HG02678 (cell line): Measurements from ENCODE around the gene PARP9.
"Not testable (repeated sequence)": the region's sequence is repeated elsewhere in the genome, so short reads cannot be mapped to it uniquely, and the experiment has no call there.

Source experiments
- ATAC-seq: cut with Tn5 transposase; IDR thresholded peaks from one replicate; pipeline ENCODE4 v1.9.1; 2021; ENCODE audit warnings: mild to moderate bottlenecking, moderate library complexity; ENCODE audit not compliant: unreplicated experiment

The PARP9 gene

DNA sequence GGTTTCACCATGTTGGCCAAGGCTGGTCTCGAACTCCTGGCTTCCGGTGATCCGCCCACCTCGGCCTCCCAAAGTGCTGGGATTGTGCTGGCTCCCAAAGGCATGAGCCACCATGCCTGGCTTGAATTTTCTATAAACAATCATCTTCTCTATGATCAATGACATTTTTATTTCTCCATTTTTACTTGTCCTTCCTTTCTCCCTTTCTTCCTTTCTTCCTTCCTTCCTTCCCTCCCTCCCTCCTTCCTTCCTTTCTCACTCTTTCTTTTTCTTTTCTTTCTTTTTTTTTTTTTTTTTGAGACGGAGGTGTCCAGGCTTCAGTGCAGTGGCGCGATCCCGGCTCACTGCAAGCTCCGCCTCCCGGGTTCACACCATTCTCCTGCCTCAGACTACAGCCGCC, 40.8 kb downstream of the PARP9 start:
- ATAC-seq: no peak

- ATAC-seq: no peak
These were observed 43.2 kb downstream of the PARP9 start for GRCh38 chr3:122520861-122521260.

DNA sequence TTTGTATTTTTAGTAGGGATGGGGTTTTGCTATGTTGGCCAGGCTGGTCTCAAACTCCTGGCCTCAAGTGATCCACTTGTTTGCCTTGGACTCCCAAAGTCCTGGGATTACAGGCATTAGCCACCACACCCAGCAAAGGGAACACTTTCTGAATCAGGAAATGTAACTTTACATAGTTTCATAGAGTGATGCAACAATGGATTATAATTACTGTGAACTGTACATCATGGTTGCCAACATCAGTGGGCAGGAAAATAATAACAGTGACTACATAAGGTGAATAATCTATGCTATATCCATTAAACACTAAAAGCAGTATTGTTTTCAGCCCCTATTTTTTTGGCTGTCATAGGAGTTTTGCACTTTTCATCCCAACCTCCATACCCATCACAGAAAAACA, 44.4 kb downstream of the PARP9 start:
- ATAC-seq: no peak

DNA sequence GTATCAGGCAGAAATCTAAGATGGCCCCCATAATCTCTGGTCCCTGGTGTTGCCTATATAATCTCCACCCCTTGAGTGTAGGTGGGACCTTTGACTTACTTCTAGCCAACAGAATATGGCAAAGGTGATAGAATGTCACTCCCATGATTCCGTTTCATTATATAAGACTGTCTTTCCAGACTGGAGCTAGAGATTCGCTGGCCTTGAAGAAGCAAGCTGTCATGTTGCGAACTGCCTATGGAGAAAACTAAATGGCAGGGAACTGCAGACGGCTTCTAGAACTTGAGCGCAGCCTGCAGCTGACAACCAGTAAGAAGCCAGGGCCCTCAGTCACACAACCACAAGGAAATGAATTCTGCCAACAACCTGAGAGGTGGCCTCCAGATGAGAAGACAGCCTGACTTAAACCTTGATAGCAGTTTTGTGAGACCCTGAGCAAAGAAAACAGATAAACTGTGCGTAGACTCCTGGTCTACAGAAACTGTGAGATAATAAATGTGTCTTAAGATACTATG, 47.2 kb downstream of the PARP9 start:
- ATAC-seq: no peak

DNA sequence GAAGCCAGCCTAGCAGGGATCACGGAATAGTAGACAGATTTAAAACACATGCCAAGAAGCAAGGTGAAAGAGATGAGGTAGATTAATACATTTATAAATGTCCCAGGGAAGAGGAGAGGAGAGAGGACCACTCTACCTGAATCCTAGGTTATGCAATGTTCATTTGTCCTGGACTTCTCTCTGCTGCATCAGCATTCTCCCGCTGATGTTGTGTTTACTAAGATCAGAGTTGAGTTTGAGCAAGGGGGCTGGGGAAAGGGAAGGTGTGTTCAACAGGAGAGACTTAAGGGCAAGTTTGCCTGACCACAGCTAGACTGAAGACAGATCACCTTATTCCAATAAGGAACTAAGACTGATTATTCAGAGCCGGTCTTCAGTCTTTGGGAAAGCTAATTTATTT, 48.2 kb downstream of the PARP9 start:
- no peak for ATAC-seq

DNA sequence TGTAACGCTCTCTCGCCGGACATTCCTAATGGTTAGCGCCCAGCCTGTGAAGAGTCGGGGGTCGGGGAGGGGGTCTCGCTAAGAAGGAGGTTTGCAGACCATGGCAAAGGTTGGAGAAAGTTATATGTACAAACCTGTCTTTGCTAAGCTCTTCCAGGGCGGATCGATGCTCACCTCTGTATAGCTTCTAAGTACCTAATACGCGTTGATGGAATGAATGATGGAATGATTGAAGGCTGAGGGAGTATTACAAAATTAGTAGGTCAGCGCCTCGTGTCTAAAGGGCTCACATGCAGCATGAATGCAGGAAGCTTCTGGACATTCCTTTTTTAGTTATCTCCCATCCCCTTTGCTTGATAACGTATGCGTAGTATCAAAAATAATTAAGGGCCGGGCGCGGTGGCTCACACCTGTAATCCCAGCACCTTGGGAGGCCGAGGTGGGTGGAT, 49.1 kb downstream of the PARP9 start:
- no peak for ATAC-seq

GRCh38 chr3:122514123-122515019, 49.7 kb downstream of the PARP9 start, which contains the start of gene KPNA1:
KPNA1 (minus strand) TSS chr3:122514939; CDS start chr3:122496565, 18,374 bp downstream.
- ATAC-seq: peak; percentile 85

- no peak for ATAC-seq
These were observed 50.5 kb downstream of the PARP9 start for GRCh38 chr3:122513386-122514122.

- no peak for ATAC-seq
These were observed 51.8 kb downstream of the PARP9 start for GRCh38 chr3:122512284-122512683.

DNA sequence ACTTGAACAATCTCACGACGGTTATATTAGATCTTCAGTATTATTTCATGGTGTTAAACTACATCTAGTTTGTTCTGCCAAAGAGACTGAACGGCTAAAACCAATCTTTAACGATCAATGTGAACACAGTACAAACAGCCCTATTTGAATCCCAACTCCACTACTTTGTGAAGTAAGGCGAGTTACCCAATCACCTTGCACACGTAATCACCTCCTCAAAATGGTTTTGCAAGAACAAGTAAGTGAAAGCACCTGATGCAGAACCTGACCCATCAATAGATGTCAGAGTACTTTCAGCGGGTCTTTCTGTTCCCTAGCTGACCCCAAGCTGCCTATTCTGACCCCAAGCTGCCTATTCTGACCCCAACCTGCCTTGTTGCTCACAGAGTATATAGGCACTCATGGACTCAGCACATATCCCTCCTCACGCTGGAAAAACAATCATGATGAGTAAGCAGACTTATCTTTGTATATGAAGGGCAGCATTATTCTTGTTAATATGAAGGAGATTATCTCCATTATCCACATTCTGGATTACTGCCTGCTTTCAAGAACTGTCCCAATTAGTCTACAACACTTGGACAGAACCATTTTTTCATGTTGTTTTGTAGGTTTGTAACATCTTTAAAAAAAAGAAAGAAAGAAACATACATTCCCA, 53.1 kb downstream of the PARP9 start:
- ATAC-seq: no peak

GRCh38 chr3:122508944-122509343, 55.2 kb downstream of the PARP9 start:
- ATAC-seq: not testable (repeated sequence)

DNA sequence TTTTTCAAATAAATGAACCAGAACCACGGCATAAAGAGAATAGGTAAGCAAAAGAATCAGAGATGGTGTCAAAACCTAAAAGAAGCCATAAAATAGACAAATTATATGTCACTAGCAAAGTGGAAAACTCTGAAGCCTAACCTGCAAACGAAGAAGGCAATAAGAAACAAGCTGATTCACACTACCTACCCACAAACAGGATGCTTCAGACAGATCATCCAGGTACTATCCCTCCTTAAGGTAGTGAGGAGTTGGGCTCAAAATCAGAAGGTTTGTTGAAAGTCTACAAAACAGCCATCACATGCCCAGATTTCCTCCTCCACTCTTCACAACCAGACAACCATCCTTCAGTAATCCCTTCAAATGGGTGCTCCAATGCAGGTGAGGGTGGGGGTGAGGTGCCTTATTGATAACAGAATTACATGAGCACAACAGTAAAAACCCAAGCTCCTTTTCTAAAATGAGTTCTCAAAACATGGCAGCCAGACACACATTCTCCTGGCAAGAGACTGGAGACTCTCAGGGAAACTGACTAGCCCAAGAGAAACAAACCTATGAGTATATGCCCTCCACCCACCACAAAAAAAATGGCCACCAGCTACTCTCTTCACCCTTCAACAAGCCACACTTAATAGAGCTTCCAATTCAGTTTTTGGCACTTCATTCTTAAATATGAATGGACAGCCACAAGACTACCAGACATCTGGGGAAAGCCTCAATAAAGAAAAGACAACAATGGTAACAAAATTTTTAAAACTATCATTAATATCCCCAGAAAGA, 55.8 kb downstream of the PARP9 start:
- no peak for ATAC-seq

GRCh38 chr3:122506450-122506849, 57.6 kb downstream of the PARP9 start:
- no peak for ATAC-seq

- no peak for ATAC-seq
These were observed 58.4 kb downstream of the PARP9 start for GRCh38 chr3:122505676-122506075.

GRCh38 chr3:122502941-122503340, 61.2 kb downstream of the PARP9 start:
- no peak for ATAC-seq

DNA sequence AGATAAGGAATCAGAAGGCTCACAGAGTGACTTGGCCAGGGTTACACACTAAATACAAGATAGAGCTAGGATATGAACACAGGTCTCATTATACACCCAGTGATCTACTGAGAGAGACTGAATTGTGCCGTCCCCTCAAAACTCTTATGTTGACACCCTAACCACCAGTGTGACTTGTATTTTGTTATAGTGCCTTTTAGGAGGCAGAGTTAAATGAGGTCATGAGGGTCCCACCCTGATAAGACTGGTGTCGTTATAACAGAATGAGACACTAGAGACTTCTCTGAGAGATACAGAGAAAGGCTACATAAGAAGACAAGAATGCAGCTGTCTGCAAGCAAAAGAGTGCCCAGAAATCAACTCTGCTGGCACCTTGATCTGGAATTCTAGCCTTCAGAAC, 62.0 kb downstream of the PARP9 start:
- ATAC-seq: no peak

DNA sequence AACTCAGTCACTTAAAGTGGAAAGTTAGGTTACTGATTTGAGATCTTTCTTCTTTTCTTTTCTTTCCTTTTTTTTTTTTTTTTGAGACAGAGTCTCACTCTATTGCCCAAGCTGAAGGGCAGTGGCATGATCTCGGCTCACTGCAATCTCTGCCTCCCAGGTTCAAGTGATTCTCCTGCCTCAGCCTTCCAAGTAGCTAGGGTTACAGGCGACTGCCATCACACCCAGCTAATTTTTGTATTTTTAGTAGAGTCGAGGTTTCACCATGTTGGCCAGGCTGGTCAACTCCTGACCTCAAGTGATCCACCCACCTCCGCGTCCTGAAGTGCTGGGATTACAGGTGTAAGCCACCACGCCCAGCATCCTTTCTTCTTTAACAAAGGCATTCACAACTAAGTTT, 63.1 kb downstream of the PARP9 start:
- ATAC-seq: not testable (repeated sequence)

- no peak for ATAC-seq
These were observed 65.9 kb downstream of the PARP9 start for GRCh38 chr3:122498152-122498551.

GRCh38 chr3:122497425-122497824, 66.7 kb downstream of the PARP9 start:
- peak; percentile 90 for ATAC-seq

GRCh38 chr3:122496508-122496907, 67.6 kb downstream of the PARP9 start:
- ATAC-seq: no peak
